Ecto neural progenitor cell (in vitro differentiated cells): Measurements from ENCODE around the gene ZNF385B.
A peak's percentile ranks its signal among the peaks of the same experiment; 100 is the strongest.
"Not testable (repeated sequence)": the region's sequence is repeated elsewhere in the genome, so short reads cannot be mapped to it uniquely, and the experiment has no call there.

ENCODE experiments used
- DNase-seq: peaks from one replicate; pipeline ENCODE4 v3.0.0-alpha.2; 2018; ENCODE audit warnings: low spot score

The ZNF385B gene

DNA sequence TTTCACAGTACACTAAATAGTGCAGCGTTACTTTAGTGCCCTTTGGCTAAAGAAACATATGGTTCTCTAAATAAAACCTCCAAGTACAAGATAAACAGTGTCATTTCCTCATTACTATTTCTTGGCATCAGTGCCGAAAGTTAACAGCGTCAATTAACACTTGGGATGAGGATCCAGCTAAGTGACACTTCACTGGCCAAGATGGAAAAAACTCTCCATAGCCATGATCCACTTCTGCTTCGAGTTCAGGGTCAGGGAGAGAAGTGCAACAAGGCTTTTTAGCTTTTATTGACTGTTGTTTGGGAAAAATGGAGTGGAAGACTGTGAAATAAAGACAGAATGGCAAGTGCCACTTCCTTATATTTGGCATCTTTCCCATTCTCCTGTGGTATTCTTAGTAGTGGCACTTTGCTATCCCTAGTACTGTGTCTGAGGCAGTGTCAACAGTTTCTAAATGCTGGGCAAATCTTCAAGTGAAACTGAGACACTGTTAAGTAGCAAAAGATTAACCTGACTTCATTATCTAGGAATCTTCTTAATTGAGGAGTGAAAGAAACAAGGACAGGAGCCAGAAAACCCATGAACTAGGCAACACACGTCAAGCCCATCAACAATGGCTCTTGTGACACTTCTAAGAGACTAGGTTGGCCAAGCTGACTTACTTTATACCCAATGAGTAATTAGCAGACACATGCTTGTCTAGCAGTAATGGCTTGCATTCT is 374.2 kb downstream of the ZNF385B start:
- DNase-seq, result no peak

DNA sequence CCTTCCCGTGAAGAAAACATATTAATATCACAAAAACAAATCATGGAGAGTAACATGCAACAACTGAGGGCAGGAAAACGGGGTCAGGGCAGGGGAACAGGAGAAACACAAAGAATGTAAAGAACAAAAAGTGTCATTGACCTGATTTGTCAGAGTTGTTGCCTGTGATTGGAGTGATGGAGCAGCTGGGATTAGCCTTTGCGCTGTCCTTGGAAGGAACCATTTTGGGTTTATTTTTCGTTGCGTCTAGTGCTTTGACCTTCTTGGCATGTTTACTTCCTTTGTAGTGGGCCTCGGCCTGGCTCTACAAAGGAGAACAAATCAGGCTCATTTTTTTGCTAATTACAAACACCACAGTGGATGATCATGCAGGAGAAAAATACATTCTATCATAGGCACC is 378.3 kb downstream of the ZNF385B start:
- DNase-seq, result no peak

DNA sequence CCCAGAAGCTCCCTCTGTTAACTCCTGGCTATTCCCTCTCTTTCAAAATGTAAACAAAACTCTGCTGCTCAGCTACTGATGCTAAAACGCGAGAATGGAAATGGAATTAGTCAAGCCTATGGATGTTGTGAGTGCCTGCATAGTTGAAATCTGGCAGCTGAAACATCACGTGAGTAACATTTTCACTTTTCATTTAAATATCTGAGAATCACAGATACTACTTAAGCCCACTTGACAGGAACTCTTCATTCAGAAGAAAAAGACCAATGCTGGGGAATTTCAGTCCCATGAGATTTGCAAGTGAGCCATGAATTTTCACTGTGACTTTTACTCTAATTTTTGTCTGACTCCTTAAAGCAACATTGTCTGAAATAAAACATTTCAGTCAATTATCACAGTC is 381.5 kb downstream of the ZNF385B start:
- DNase-seq, result no peak

DNA sequence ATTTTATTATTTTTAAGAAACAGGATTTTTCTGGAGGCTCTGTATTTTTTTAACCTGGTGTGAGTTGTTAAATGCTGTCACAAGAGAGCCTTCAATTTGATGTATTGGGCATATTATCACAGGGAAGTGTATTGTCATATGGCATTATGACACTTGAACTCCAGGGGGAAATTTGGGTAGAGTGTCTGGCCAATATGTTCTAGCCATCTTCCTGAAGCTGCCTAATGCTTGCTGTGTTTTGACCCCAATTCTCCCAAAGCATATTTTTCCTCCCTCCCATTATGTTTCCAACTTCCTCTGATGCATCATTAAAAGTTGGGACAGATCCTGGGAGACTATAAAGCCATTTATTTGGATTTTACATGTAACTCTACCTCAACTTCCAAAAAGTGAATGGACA is 382.6 kb downstream of the ZNF385B start:
- DNase-seq, result no peak

DNA sequence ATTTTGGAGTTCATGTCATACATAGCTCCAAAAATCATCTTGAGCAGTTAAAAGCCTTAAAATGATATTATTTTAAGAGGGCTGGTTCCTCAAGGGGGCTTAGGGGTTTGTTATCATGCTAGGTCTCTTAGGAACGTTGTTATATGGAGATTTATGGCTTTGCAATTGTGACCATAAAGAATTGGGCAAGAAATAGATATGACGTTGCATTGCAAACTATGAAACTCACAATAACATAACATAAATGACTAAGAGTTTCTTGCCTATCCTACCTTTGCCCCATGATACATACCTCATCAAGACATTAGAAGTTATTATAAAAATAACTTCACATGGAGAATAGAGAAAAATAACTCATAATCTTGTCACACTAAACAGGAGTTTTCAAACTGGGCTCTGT is 390.4 kb downstream of the ZNF385B start:
- DNase-seq, result no peak

DNA sequence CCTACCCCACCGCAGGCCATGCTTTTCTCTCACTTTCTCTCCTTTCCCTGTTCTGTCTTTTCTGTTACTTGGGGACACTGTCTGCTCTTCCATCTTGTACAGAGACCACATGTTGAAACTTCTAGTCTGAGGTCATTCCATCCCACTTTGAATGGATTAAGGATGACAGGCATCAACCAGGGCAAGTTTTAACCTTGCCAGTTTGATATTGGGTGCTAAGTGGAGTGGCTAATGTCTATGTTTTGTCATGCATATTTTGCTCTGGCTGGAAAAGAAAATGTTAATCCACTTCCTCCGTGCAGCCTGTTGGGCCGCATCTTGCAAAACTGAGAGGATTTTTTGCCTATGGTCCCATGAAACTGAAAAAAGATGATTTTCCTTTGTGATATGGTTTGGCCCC is 391.3 kb downstream of the ZNF385B start:
- DNase-seq, result no peak

DNA sequence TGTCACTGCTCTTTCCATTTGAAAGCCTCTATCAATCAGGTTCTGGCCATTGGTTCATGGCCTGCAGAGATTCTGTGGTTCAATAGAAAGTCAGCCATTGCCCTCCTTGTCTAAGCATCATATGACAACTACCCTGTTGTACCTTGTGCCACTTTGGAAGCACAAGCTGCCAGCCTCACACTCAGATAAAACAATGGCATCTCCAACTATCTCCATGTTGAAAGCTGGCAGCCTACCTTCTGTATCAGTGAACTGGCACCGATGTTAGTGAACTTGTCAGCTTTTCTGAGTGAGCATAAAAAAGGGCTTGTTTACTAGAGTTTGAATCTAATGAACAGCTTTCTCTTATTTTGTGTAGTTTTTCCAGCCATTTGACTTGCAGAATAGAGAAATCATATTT is 393.5 kb downstream of the ZNF385B start:
- no peak for DNase-seq

DNA sequence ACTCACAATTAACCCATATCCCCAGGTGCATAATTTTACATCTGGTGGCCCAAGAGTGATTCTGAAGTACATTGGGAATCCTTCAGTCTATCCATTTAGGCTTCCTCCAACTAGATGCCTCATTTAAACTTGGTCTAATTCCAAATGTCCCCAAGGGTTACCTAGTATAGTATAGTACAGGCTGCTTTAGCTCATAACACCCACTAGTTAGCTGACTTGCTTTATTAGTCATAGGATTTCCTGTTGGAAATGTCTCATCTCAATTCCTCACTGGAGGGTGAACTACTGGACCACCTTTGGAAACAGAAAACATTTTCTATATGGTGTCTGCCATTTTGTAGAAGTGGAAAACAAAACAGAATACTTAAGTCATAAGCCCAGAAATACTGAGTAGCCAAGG is 394.3 kb downstream of the ZNF385B start:
- DNase-seq, result no peak

DNA sequence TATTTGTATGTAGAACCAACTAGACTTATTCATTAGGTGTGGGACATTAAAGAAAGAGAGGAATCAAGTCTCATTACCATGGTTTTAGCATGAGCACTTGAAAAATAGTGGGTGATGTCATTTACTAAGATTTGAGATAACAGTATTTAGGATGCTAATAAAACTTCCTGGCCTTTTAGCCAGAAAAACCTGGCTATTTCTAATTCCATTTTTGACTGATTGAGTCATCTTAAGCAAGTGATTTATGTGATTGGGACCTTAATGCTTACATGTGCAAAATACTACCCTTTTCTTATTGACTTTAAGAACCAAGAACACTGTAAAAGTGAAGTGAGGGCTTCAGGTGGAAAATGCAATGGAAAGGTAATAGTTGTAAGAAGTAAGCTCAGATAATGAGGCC is 400.0 kb downstream of the ZNF385B start:
- no peak for DNase-seq

DNA sequence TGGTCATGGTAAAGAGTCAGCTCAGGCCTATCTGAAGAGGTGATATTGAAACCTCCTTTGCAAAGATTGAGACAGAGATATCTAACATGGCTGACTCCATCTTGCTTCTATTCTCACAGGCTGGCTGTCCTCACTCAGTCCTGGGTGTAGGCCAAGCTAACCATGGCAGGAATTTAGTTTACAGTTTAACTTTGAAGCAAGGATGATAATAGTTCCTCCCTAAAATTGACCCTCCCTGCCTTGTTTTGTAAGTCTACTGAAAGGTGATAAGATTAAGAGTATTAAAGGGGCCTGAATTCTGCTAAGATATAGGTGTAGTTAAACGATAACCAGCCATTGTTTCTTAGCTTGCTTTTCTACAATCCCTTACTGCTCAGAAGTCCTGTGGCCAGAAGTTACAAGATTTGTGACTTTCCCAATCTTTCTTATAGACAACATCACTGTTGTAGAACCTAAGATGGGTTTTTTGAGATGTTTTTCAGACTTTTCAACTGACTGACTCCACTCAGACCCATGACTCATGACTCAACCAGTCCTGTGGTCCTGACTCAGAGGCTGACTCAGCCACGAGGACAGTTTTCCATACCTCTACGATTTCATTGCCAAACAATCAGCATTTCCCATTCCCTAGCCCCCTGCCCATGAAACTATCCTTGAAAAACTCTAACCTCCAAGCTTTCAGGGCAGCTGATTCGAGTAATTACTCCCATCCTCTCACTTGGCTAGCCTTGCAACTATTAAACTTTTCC is 401.1 kb downstream of the ZNF385B start:
- no peak for DNase-seq

DNA sequence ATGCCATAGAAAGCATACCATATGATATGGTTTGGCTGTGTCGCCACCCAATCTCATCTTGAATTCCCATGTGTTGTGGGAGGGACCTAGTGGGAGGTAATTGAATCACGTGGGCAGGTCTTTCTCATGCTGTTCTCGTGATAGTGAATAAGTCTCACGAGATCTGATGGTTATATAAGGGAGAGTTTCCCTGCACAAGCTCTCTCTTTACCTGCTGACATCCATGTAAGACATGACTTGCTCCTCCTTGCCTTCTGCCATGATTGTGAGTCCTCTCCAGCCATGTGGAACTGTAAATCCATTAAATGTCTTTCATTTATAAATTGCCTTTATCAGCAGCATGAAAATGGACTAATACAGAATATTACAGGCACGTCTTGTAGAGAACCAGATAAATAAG is 403.3 kb downstream of the ZNF385B start:
- DNase-seq, result not testable (repeated sequence)

DNA sequence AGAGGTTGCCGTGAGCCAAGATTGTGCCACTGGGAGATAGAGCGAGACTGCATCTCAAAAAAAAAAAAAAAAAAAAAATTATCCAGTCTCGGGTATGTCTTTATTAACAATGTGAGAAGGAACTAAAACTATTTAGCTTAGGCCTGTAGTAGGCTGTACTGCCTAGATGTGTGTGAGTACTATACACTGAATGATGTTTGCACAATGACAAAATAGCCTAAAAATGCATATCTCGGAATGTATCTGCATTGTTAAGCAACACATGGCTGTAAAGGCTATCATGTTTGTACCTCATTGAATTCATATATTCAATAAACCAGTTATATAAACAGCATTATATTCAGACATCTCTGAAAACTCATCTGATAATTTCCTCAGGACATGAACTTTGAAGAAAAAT is 405.6 kb downstream of the ZNF385B start:
- DNase-seq, result no peak

DNA sequence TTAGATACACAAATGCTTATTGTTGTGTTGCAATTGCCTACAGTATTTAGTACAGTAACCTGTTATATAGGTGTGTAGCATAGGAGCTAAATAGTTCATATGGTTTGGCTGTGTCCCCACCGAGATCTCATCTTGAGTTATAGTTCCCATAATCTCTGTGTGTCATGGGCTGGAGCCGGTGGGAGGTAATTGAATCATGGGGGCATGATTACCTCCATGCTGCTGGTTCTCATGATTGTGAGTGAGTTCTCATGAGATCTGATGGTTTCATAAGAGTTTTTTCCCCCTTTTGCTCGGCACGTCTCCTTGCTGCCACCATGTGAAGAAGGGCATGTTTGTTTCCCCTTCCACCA is 406.3 kb downstream of the ZNF385B start:
- no peak for DNase-seq

DNA sequence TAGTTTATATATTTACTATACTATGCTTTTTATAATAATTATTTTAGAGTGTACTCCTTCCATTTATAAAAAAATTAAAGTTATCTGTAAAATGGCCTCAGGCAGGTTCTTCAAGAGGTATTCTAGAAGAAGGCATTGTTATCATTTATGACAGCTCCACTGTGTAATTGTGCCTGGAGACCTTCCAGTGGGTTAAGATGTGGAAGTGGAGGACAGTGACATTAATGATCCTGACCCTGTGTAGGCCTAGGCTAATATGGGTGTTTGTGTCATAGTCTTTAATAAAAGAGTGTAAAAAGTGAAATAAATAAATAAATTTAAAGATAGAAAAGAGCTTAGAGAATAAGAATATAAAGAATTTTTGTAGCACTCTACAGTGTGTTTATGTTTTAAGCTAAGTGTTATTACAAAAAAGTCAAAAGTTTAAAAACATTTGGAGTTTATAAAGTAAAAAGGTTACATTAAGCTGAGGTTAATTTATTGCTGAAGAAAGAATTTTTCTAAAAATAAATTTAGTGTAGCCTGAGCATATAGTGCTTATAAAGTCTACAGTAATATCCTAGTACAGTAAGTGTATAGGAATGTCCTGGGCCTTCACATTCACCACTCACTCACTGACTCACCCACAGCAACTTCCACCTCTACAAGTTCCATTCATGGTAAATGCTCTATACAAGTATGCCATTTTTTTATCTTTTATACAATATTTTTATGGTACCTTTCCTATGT is 406.8 kb downstream of the ZNF385B start:
- no peak for DNase-seq

DNA sequence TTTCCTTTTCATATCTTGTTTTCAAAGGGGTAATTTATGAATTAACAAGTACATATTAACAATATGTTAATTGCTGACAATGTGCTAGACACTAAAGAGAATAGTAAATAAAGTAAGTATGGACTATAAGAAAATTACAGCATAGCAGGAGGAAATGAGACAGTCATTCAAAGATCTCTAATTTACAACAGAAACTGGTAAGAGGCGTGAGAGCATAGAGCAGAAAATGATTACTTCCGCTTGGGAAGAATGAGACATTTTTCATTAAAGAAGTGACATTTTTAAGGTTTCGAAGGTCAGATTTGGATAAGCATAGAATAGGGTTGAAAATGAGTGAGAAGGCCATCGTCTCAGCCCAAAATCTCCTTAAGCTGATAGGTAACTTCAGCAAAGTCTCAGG is 412.4 kb downstream of the ZNF385B start:
- DNase-seq, result no peak

DNA sequence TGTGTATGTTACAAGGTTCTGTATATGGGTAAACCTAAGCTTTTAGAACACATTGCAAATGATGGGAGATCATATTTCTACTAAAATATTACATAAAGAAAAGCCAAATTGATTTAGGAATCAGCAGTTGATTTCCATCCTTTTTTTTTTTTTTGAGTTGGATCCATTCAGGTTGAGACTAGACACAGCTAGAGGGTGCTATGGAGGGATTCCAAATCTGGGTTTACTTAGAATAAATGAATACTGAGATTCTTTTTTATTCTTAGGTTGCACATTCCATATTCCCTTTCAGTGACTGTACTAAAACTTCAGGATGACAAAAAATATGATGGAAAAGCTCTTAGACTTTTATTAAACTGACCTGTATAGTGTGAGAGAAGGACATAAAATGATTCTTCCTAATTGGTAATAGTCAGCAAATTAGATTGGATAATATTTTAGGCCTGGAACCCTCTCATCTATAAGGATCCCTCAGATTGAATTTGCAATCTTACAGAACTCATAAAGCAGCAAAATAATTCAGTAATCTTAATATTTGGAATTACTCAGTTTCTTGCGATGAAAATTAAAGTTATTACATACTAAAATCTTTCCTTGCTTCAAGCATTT is 413.5 kb downstream of the ZNF385B start:
- DNase-seq, result no peak

DNA sequence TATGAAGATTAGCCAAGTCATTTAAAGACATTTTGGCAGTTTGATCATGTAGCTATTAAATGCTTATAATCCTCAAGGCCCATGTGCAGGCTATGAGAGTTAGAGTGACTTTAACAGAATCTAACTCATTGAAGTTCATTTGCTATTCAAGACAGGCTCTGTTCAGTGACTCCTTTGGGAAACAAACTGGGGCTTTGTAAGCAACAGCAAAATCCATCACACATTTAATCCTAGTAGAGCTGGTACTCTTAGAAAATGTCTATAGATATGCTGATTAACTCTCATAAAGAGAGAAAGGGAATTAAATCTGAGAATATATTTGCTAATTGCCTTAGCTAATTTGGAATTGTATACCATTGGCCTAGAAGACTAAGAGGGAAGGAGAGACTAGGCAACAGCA is 414.0 kb downstream of the ZNF385B start:
- no peak for DNase-seq

DNA sequence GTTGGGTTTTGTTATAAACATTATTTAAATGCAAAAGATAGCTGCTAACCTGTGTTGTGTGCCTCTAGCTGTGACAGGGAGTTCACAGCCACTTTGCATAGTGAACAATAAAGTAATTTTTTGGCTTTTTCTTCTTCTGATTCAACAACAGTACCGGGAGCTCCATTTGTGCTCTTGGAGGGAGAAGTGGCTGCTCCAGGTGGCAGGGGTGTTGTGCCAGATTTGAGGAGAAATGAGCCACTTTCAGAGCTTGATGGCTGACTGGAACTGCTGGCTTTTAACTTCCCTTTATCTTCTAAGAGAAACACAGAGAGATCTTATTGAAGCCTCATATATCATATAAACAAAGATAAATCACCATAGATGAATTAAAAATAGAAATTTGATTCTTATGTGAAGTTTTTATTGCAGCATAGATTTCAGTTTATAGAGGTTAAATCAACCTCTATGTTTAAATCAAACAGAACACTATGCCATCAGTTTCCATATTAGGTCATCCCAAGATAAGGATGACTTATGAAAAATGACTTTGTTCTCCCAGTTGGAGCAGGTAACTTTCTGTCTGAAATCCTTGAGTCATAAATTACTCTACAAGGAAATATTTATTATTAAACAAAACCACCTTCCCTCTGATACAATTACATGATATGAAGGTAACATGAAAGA is 414.8 kb downstream of the ZNF385B start:
- DNase-seq, result no peak

DNA sequence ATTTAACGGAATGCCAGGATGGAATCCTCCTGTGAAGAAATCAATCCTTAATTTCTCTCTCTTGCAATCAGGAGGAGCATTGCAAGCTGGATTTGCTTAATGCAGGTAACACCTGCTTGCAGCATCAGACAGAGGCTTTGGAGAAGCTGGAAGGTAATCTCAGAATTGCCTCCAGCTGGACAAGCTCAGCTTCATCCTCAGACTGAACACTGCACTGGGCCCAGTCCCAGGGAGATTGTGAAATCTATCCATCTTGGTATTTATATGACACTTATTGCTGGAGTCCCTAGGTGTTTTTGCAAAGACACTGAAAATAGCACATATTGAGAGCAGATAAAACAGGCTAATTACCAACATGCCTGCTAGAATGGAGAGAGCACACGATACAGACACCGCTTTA is 417.4 kb downstream of the ZNF385B start:
- DNase-seq, result no peak

DNA sequence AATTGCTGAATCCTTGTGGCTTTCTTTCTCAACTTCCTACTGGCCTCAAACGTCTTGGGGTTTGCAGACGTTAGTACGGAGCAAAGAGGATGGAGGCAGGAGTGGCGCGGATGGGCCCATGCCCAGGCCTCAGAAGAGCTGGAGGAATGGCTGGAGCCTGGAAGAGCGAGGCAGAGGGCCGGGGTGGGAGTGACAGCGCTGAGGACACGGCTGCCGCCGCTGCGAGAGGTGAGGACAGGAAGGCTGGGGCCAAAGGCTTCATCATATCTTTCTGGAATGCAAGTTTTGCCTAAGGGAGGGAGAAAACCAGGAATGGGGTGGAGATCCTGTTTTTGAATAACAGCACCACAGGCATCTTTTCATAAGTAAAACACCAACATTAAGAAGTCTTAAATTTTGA is 418.2 kb downstream of the ZNF385B start:
- peak; percentile 51 for DNase-seq

DNA sequence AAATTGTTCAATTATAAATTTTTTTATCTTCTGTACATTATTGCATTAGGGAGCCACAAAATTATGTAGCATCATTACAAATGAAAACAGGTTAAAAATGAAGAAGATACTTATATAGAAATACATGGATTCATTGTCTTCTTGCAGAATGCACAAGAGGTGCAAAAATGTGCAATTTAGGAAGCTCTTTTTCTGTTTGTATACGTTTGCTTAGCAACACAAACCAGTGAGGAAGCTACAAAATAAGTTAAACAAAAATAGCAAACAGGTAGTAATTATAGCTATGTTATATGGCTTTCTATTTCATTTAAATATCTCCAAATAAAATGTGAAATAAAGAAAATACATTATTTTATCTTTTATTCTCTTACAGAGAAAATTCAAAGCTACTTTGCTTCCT is 419.2 kb downstream of the ZNF385B start:
- DNase-seq, result no peak

DNA sequence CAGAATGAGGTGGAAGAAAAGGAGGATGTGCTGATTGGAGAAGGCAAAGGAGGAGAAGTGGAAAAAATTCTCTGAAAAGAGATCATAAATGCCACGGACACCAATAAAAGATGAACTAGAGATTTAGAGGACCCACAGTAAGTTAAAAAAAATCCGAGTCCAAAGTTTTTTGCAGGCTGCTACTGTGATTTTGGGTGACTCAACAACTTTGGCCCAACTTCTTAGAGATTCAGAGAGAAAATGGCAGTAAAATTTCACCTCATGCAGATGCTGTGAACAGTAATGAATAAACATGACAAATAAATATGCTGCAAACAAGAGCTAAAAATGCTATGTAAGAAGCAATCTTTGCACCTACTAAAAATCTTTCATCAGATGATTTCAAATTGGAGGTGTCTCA is 419.9 kb downstream of the ZNF385B start:
- DNase-seq, result no peak
